ENCODE measurements around the gene KCNG1.
"Not testable (repeated sequence)": the region's sequence is repeated elsewhere in the genome, so short reads cannot be mapped to it uniquely, and the experiment has no call there.

The KCNG1 gene

GRCh38 chr20:51022803-51023616, at the start of gene KCNG1:
Gene KCNG1 (minus strand): TSS chr20:51023107. CDS start chr20:51010338, 12,769 bp downstream.
- DNase-seq = peak; percentile 32

- DNase-seq = no peak
Observed at GRCh38 chr20:51070621-51071020, 47.7 kb upstream of the KCNG1 start.

- DNase-seq = no peak
Observed at GRCh38 chr20:51067792-51068191, 44.9 kb upstream of the KCNG1 start.

GRCh38 chr20:51065615-51066014, 42.7 kb upstream of the KCNG1 start:
- no peak for DNase-seq

- DNase-seq = no peak
Observed at GRCh38 chr20:51064137-51064536, 41.2 kb upstream of the KCNG1 start.

GRCh38 chr20:51062065-51062464, 39.2 kb upstream of the KCNG1 start:
- no peak for DNase-seq

GRCh38 chr20:51061418-51062045, 38.6 kb upstream of the KCNG1 start:
- DNase-seq = no peak

- no peak for DNase-seq
Observed at GRCh38 chr20:51060301-51060700, 37.4 kb upstream of the KCNG1 start.

GRCh38 chr20:51059862-51060261, 37.0 kb upstream of the KCNG1 start:
- DNase-seq = no peak

- DNase-seq = no peak
Observed at GRCh38 chr20:51058017-51058416, 35.1 kb upstream of the KCNG1 start.

- no peak for DNase-seq
Observed at GRCh38 chr20:51054233-51054632, 31.3 kb upstream of the KCNG1 start.

GRCh38 chr20:51050531-51051075, 27.7 kb upstream of the KCNG1 start:
- no peak for DNase-seq

- DNase-seq = no peak
Observed at GRCh38 chr20:51046021-51046985, 23.4 kb upstream of the KCNG1 start.

- DNase-seq = not testable (repeated sequence)
Observed at GRCh38 chr20:51045492-51045891, 22.6 kb upstream of the KCNG1 start.

- DNase-seq = no peak
Observed at GRCh38 chr20:51044796-51045195, 21.9 kb upstream of the KCNG1 start.

- DNase-seq = no peak
Observed at GRCh38 chr20:51043811-51044210, 20.9 kb upstream of the KCNG1 start.

- DNase-seq = no peak
Observed at GRCh38 chr20:51042657-51043247, 19.8 kb upstream of the KCNG1 start.

GRCh38 chr20:51042064-51042463, 19.2 kb upstream of the KCNG1 start:
- DNase-seq = no peak

- no peak for DNase-seq
Observed at GRCh38 chr20:51037532-51038115, 14.7 kb upstream of the KCNG1 start.

- DNase-seq = no peak
Observed at GRCh38 chr20:51036827-51037531, 14.1 kb upstream of the KCNG1 start.

GRCh38 chr20:51036226-51036625, 13.3 kb upstream of the KCNG1 start:
- DNase-seq = no peak
